Central memory CD8-positive, alpha-beta T cell (primary cell): ENCODE measurements around the gene HID1.

ENCODE experiments used
- ATAC-seq: fragments of 150-1000 bp; cut with Tn5 transposase; replicated peaks from 2 replicates; pipeline ENCODE4 v1.10.0; 2022; ENCODE audit warnings: mild to moderate bottlenecking, moderate FRiP score, moderate number of reproducible peaks; ENCODE audit not compliant: poor library complexity, severe bottlenecking; ENCODE audit errors: extremely low read depth
- DNase-seq, 2 donors: peaks; one replicate each; pipeline ENCODE4 v3.0.0; 2021; ENCODE audit warnings: low spot score in 2 of 2
- H3K27ac Mint-ChIP-seq: one replicate; pipeline ENCODE4 v1.8.0; 2022; ENCODE audit warnings: low read depth, mild to moderate bottlenecking, moderate library complexity, mixed read lengths
- H3K27me3 Mint-ChIP-seq: one replicate; pipeline ENCODE4 v1.8.0; 2022; ENCODE audit warnings: mixed read lengths
- H3K36me3 Mint-ChIP-seq: one replicate; pipeline ENCODE4 v1.8.0; 2022; ENCODE audit warnings: mild to moderate bottlenecking, moderate library complexity, mixed read lengths; ENCODE audit not compliant: insufficient read depth
- H3K4me1 Mint-ChIP-seq: one replicate; pipeline ENCODE4 v1.8.0; 2022; ENCODE audit warnings: mixed read lengths
- H3K4me3 Mint-ChIP-seq: one replicate; pipeline ENCODE4 v1.8.0; 2022; ENCODE audit warnings: mild to moderate bottlenecking, moderate library complexity, mixed read lengths
- H3K9me3 Mint-ChIP-seq: one replicate; pipeline ENCODE4 v1.8.0; 2022; ENCODE audit warnings: mixed read lengths

The HID1 gene

GRCh38 chr17:74901353-74902135, 71.0 kb downstream of the HID1 start:
- ATAC-seq (no peak), DNase-seq (no peak)
- Mint-ChIP-seq H3K36me3 (peaks cover 1% of the 10 kb centered on the region), H3K9me3 (no peaks in the 10 kb centered on the region), H3K27ac (no peak overlapping the region), H3K4me3 (no peak overlapping the region), H3K27me3 (peaks cover 33% of the 10 kb centered on the region), H3K4me1 (no peaks in the 10 kb centered on the region)
